ENCODE data around the gene MAP7. TPM values are rescaled to one million over a fixed set of nuclear protein-coding genes. Genes with fewer than 3 reads are reported as not detected.
A peak's percentile ranks its signal among the peaks of the same experiment; 100 is the strongest.

MAP7 gene
- total RNA-seq, 1 experiment from 2014 or later, result 7.8 TPM

- H3K4me3 ChIP-seq (ENCODE audit: insufficient read depth, low read depth, low read length), result no peak overlapping the region
- DNase-seq, result no peak
Observed at GRCh38 chr6:136579800-136580199, 29.6 kb upstream of the MAP7 start.

GRCh38 chr6:136576821-136577220, 26.6 kb upstream of the MAP7 start:
- Histone ChIP-seq H3K27me3 (ENCODE audit: control insufficient read depth, insufficient read depth, low read length) (no peaks in the 10 kb centered on the region), H3K4me3 (ENCODE audit: insufficient read depth, low read depth, low read length) (no peak overlapping the region), H3K36me3 (replicated peaks; ENCODE audit: control insufficient read depth, insufficient read depth, low read length) (no peaks in the 10 kb centered on the region)
- DNase-seq, result no peak

More at GRCh38 chr6:136579800-136580199, 29.6 kb upstream of the MAP7 start:
- Histone ChIP-seq H3K36me3 (replicated peaks; ENCODE audit: control insufficient read depth, insufficient read depth, low read length) (peaks cover 1% of the 10 kb centered on the region; the same call in 1 of the 2 replicates), H3K27me3 (ENCODE audit: control insufficient read depth, insufficient read depth, low read length) (no peaks in the 10 kb centered on the region)

- no peak for DNase-seq
- H3K36me3 ChIP-seq (replicated peaks; ENCODE audit: control insufficient read depth, insufficient read depth, low read length), result no peaks in the 10 kb centered on the region
- no peaks in the 10 kb centered on the region for H3K27me3 ChIP-seq (ENCODE audit: control insufficient read depth, insufficient read depth, low read length)
- H3K4me3 ChIP-seq (ENCODE audit: insufficient read depth, low read depth, low read length), result no peak overlapping the region
Observed at GRCh38 chr6:136571496-136571895, 21.3 kb upstream of the MAP7 start.

GRCh38 chr6:136571065-136571464, 20.8 kb upstream of the MAP7 start:
- Histone ChIP-seq H3K27me3 (ENCODE audit: control insufficient read depth, insufficient read depth, low read length) (no peaks in the 10 kb centered on the region), H3K36me3 (replicated peaks; ENCODE audit: control insufficient read depth, insufficient read depth, low read length) (no peaks in the 10 kb centered on the region), H3K4me3 (ENCODE audit: insufficient read depth, low read depth, low read length) (no peak overlapping the region)
- no peak for DNase-seq

GRCh38 chr6:136568129-136568528, 17.9 kb upstream of the MAP7 start:
- DNase-seq, result no peak
- no peak overlapping the region for H3K4me3 ChIP-seq (ENCODE audit: insufficient read depth, low read depth, low read length)
- no peaks in the 10 kb centered on the region for H3K27me3 ChIP-seq (ENCODE audit: control insufficient read depth, insufficient read depth, low read length)

GRCh38 chr6:136567688-136568087, 17.5 kb upstream of the MAP7 start:
- Histone ChIP-seq H3K36me3 (replicated peaks; ENCODE audit: control insufficient read depth, insufficient read depth, low read length) (no peaks in the 10 kb centered on the region), H3K27me3 (ENCODE audit: control insufficient read depth, insufficient read depth, low read length) (no peaks in the 10 kb centered on the region), H3K4me3 (ENCODE audit: insufficient read depth, low read depth, low read length) (no peak overlapping the region)
- DNase-seq, result no peak

More at GRCh38 chr6:136568129-136568528, 17.9 kb upstream of the MAP7 start:
- no peaks in the 10 kb centered on the region for H3K36me3 ChIP-seq (replicated peaks; ENCODE audit: control insufficient read depth, insufficient read depth, low read length)

GRCh38 chr6:136566851-136567250, 16.6 kb upstream of the MAP7 start:
- H3K27me3 ChIP-seq (ENCODE audit: control insufficient read depth, insufficient read depth, low read length), result no peaks in the 10 kb centered on the region
- no peaks in the 10 kb centered on the region for H3K36me3 ChIP-seq (replicated peaks; ENCODE audit: control insufficient read depth, insufficient read depth, low read length)
- no peak overlapping the region for H3K4me3 ChIP-seq (ENCODE audit: insufficient read depth, low read depth, low read length)
- DNase-seq, result no peak

- no peak for DNase-seq
- H3K4me3 ChIP-seq (ENCODE audit: insufficient read depth, low read depth, low read length), result no peak overlapping the region
- no peaks in the 10 kb centered on the region for H3K36me3 ChIP-seq (replicated peaks; ENCODE audit: control insufficient read depth, insufficient read depth, low read length)
- H3K27me3 ChIP-seq (ENCODE audit: control insufficient read depth, insufficient read depth, low read length), result no peaks in the 10 kb centered on the region
Observed at GRCh38 chr6:136566007-136566487, 15.8 kb upstream of the MAP7 start.

GRCh38 chr6:136564180-136564579, 14.0 kb upstream of the MAP7 start:
- Histone ChIP-seq H3K27me3 (ENCODE audit: control insufficient read depth, insufficient read depth, low read length) (no peaks in the 10 kb centered on the region), H3K36me3 (replicated peaks; ENCODE audit: control insufficient read depth, insufficient read depth, low read length) (no peaks in the 10 kb centered on the region), H3K4me3 (ENCODE audit: insufficient read depth, low read depth, low read length) (no peak overlapping the region)
- DNase-seq, result no peak

- DNase-seq, result no peak
- no peaks in the 10 kb centered on the region for H3K27me3 ChIP-seq (ENCODE audit: control insufficient read depth, insufficient read depth, low read length)
- no peaks in the 10 kb centered on the region for H3K36me3 ChIP-seq (replicated peaks; ENCODE audit: control insufficient read depth, insufficient read depth, low read length)
- no peak overlapping the region for H3K4me3 ChIP-seq (ENCODE audit: insufficient read depth, low read depth, low read length)
Observed at GRCh38 chr6:136563386-136564152, 13.3 kb upstream of the MAP7 start.

GRCh38 chr6:136562211-136562610, 12.0 kb upstream of the MAP7 start:
- Histone ChIP-seq H3K36me3 (replicated peaks; ENCODE audit: control insufficient read depth, insufficient read depth, low read length) (no peaks in the 10 kb centered on the region), H3K4me3 (ENCODE audit: insufficient read depth, low read depth, low read length) (no peak overlapping the region), H3K27me3 (ENCODE audit: control insufficient read depth, insufficient read depth, low read length) (no peaks in the 10 kb centered on the region)
- DNase-seq, result no peak

- no peak overlapping the region for H3K4me3 ChIP-seq (ENCODE audit: insufficient read depth, low read depth, low read length)
- peaks cover 39% of the 10 kb centered on the region for H3K27me3 ChIP-seq (ENCODE audit: control insufficient read depth, insufficient read depth, low read length)
Observed at GRCh38 chr6:136553166-136553787, 3.1 kb upstream of the MAP7 start.

GRCh38 chr6:136552054-136552453, 1.8 kb upstream of the MAP7 start:
- no peaks in the 10 kb centered on the region for H3K36me3 ChIP-seq (replicated peaks; ENCODE audit: control insufficient read depth, insufficient read depth, low read length)
- peaks cover 39% of the 10 kb centered on the region for H3K27me3 ChIP-seq (ENCODE audit: control insufficient read depth, insufficient read depth, low read length)
- H3K4me3 ChIP-seq (ENCODE audit: insufficient read depth, low read depth, low read length), result no peak overlapping the region
- no peak for DNase-seq

More at GRCh38 chr6:136553166-136553787, 3.1 kb upstream of the MAP7 start:
- DNase-seq, result no peak
- H3K36me3 ChIP-seq (replicated peaks; ENCODE audit: control insufficient read depth, insufficient read depth, low read length), result no peaks in the 10 kb centered on the region

GRCh38 chr6:136551103-136551502, 881 bp upstream of the MAP7 start:
- Histone ChIP-seq H3K36me3 (replicated peaks; ENCODE audit: control insufficient read depth, insufficient read depth, low read length) (no peaks in the 10 kb centered on the region), H3K4me3 (ENCODE audit: insufficient read depth, low read depth, low read length) (peak overlapping the region; percentile 49; the same call in 1 of the 2 replicates), H3K27me3 (ENCODE audit: control insufficient read depth, insufficient read depth, low read length) (peaks cover 39% of the 10 kb centered on the region)
- no peak for DNase-seq

- Histone ChIP-seq H3K4me3 (ENCODE audit: insufficient read depth, low read depth, low read length) (peak overlapping the region; percentile 72), H3K27me3 (ENCODE audit: control insufficient read depth, insufficient read depth, low read length) (peaks cover 39% of the 10 kb centered on the region), H3K36me3 (replicated peaks; ENCODE audit: control insufficient read depth, insufficient read depth, low read length) (no peaks in the 10 kb centered on the region)
- DNase-seq, result no peak
Observed at GRCh38 chr6:136550045-136550329, 235 bp downstream of the MAP7 start.

All from H7 (cell line).